Upper lobe of left lung (tissue), 6 donors: ENCODE data around the gene ARID1B. TPM values are rescaled to one million over a fixed set of nuclear protein-coding genes. Genes with fewer than 3 reads are reported as not detected.

Experiments
- ATAC-seq, 2 donors: fragments of 200-7000 bp; cut with Tn5 transposase; one replicate each; pipeline ENCODE4 v1.9.1; 2022; ENCODE audit warnings: mild to moderate bottlenecking in 2 of 2, moderate library complexity in 2 of 2; ENCODE audit not compliant: low FRiP score in 2 of 2
- DNase-seq, 2 donors: peaks; one replicate each; pipeline ENCODE4 v3.0.0-alpha.2; 2019 to 2020
- H3K27ac ChIP-seq, 4 donors: fragments of 200-600 bp; sonication (generic); one replicate each; pipeline ENCODE4 v1.5.1; 2016 to 2019
- H3K27me3 ChIP-seq, 4 donors: fragments of 200-600 bp; sonication (generic); one replicate each; pipeline ENCODE4 v1.5.1; 2017 to 2019
- H3K36me3 ChIP-seq, 4 donors: fragments of 200-600 bp; sonication (generic); one replicate each; pipeline ENCODE4 v1.5.1; 2016 to 2019
- H3K4me1 ChIP-seq, 4 donors: fragments of 200-600 bp; sonication (generic); one replicate each; pipeline ENCODE4 v1.5.1; 2018 to 2019
- H3K4me3 ChIP-seq, 4 donors: fragments of 200-600 bp; sonication (generic); one replicate each; pipeline ENCODE4 v1.5.1; 2017 to 2019; ENCODE audit warnings: mild to moderate bottlenecking in 2 of 4, moderate library complexity in 1 of 4
- H3K9me3 ChIP-seq, 4 donors: fragments of 200-600 bp; sonication (generic); one replicate each; pipeline ENCODE4 v1.5.1; 2018 to 2019
- EP300 ChIP-seq, 4 donors: sonication (generic); formaldehyde crosslinking; IDR thresholded peaks; one replicate each; pipeline ENCODE4 v1.5.1; 2017; ENCODE audit warnings: antibody characterized with exemption in 4 of 4, control low read depth in 2 of 4
- POLR2A ChIP-seq, 4 donors: fragments of 450-650 bp; IDR thresholded peaks; one replicate each; pipeline ENCODE4 v1.5.1; 2016 to 2017; ENCODE audit warnings: antibody characterized with exemption in 4 of 4, mild to moderate bottlenecking in 2 of 4
- POLR2AphosphoS5 ChIP-seq, 2 donors: sonication (generic); formaldehyde crosslinking; IDR thresholded peaks; one replicate each; pipeline ENCODE4 v1.5.1; 2017; ENCODE audit warnings: antibody characterized with exemption in 2 of 2
- whole genome bisulfite sequencing, 2 donors: methylation state at CpG; one replicate each; pipeline ENCODE4 v1.1.5; 2017 to 2018; 5-methylcytosine and 5-hydroxymethylcytosine counted together
- total RNA-seq, 6 donors: library from RNA; depleted of rRNA in 4 of 6; stranded (reverse); fragments of >200 nt in 4 of 6; gene quantifications; one replicate each; pipeline versions ENCODE4 v1.1.0 to v1.2.1, GENCODE V29; 2016 to 2021
- TF ChIP-seq, protein P1 (sequence below), 6 experiments: fragments of 450-650 bp in 4 of 6; fragments of 200-600 bp in 2 of 6; sonication (generic) in 2 of 6; IDR thresholded peaks; one replicate each; pipeline ENCODE4 v1.5.1; 2016 to 2019; ENCODE audit warnings: antibody characterized with exemption in 6 of 6
- donor health status: DM: no; HTN: no; CAD: no; lungs with moderate emphysema.
- donor health status: DM: no; HTN: yes; CAD: no; lungs with severe emphysema.

Gene ARID1B
- total RNA-seq, 6 donors from 2014 or later, result 66.4 to 168 (median 109) TPM

DNA sequence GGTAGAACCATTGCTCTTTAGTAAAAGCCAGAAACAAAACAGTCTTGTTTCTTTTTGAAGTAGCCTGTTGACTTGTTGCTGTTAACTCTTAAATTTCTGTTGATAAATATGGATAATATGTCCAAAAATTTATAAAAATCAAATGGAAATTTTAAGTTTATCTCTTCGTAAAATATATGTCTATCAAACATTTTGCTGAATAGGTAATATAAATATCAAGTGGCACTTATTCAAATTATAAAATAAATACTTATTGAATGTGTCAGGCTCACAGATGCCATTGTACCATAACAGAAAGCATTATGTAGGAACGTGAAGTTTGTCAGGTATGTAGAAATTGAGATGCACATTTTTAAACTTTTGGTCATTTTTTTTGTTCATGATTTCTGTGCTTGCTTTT is 216.5 kb downstream of the ARID1B start:
- ATAC-seq, result no peak
- peaks cover 10 to 36% (median 31%) of the 10 kb centered on the region in 4 donors for H3K4me1 ChIP-seq
- 69 to 74% methylated on average over 2 of the region's 2 CpGs for WGBS, 2 donors

DNA sequence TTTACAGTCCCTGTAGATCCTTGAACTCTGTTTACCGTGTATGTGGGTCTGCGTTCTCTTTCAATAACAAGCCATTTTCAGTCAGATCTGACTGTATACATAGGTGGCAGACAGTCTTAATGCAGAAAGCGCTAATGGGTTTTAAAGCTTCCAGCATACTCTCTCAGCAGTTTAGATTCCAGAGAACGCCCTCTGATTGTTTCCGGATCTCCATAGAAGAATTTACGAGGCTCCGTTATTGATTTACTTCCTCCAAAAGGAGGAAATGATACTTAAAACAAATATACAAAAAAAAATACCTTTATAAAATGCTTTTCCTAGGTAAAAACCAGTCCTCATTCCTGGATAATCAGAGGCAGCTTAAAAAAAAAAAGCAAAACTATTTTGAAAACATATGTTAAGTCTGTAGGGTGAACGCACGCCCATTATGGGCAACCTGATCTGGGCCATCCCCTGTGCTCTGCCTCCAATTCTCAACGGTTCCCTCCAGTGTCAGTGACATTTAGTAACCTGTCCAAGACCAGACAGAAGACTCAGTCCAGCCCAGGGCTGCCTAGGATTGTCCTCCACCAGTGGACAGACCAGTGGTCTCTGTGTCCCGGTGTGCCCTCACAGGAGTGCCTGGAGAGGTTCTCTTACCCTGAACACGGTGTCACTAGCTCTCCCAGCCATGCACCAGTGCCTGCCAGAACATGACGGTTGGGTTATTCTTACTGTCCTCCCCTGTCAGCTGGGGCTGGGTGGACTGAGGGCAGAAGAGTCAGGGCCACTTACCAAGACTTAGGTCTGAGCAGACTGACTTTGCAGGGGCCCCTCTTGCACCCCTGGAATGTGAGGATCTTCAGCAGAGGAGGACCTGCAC is 217.3 kb downstream of the ARID1B start:
- TF ChIP-seq EP300 (IDR thresholded peaks at IDR 0.05) (no peak), POLR2A (IDR thresholded peaks at IDR 0.05) (no peak), POLR2AphosphoS5 (IDR thresholded peaks at IDR 0.05) (no peak)
- TF ChIP-seq, protein P1, sequence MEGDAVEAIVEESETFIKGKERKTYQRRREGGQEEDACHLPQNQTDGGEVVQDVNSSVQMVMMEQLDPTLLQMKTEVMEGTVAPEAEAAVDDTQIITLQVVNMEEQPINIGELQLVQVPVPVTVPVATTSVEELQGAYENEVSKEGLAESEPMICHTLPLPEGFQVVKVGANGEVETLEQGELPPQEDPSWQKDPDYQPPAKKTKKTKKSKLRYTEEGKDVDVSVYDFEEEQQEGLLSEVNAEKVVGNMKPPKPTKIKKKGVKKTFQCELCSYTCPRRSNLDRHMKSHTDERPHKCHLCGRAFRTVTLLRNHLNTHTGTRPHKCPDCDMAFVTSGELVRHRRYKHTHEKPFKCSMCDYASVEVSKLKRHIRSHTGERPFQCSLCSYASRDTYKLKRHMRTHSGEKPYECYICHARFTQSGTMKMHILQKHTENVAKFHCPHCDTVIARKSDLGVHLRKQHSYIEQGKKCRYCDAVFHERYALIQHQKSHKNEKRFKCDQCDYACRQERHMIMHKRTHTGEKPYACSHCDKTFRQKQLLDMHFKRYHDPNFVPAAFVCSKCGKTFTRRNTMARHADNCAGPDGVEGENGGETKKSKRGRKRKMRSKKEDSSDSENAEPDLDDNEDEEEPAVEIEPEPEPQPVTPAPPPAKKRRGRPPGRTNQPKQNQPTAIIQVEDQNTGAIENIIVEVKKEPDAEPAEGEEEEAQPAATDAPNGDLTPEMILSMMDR (IDR thresholded peaks at IDR 0.05), result no peak
- WGBS, 2 donors, result 49 to 58% methylated on average over 10 to 13 of the region's 13 CpGs
- Histone ChIP-seq H3K4me1 (peaks cover 10 to 33% (median 29%) of the 10 kb centered on the region in 4 donors), H3K27me3 (no peaks in the 10 kb centered on the region), H3K4me3 (no peak overlapping the region), H3K27ac (no peak overlapping the region), H3K9me3 (no peaks in the 10 kb centered on the region), H3K36me3 (no peaks in the 10 kb centered on the region)
- ATAC-seq (no peak), DNase-seq (no peak)

More for the DNA sequence above, 216.5 kb downstream of the ARID1B start:
- Histone ChIP-seq H3K27me3 (no peaks in the 10 kb centered on the region), H3K4me3 (no peak overlapping the region), H3K36me3 (no peaks in the 10 kb centered on the region), H3K27ac (no peak overlapping the region), H3K9me3 (no peaks in the 10 kb centered on the region)
- no peak for TF ChIP-seq POLR2A (IDR thresholded peaks at IDR 0.05)
- TF ChIP-seq POLR2AphosphoS5 (IDR thresholded peaks at IDR 0.05), result no peak
- TF ChIP-seq EP300 (IDR thresholded peaks at IDR 0.05), result no peak
- TF ChIP-seq, protein P1 (IDR thresholded peaks at IDR 0.05), result no peak
- no peak for DNase-seq

DNA sequence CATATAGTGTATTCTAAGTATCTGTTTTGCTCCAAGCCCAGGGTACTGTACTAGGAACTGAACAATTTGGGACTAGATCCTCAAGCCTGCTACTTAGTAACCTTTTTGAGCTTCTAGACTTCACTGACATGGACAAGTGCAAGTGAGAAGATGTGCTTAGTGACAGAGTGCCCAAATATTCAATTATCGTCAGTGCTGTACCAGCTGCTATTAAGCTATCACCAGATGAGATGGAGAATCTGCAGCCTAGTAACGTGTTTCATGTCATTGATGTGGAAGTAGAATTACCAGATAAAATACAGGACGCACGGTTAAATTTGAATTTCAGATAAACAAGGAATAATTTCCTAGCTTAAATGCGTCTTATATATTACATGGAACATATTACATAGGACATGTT is 218.3 kb downstream of the ARID1B start:
- Histone ChIP-seq H3K36me3 (no peaks in the 10 kb centered on the region), H3K9me3 (no peaks in the 10 kb centered on the region), H3K27ac (no peak overlapping the region), H3K4me3 (no peak overlapping the region), H3K4me1 (peaks cover 10 to 33% (median 29%) of the 10 kb centered on the region in 4 donors), H3K27me3 (no peaks in the 10 kb centered on the region)
- 94 to 96% methylated on average over 5 of the region's 5 CpGs for WGBS, 2 donors
- TF ChIP-seq, protein P1 (IDR thresholded peaks at IDR 0.05), result no peak
- TF ChIP-seq EP300 (IDR thresholded peaks at IDR 0.05) (no peak), POLR2A (IDR thresholded peaks at IDR 0.05) (no peak), POLR2AphosphoS5 (IDR thresholded peaks at IDR 0.05) (no peak)
- DNase-seq, result no peak
- no peak for ATAC-seq

DNA sequence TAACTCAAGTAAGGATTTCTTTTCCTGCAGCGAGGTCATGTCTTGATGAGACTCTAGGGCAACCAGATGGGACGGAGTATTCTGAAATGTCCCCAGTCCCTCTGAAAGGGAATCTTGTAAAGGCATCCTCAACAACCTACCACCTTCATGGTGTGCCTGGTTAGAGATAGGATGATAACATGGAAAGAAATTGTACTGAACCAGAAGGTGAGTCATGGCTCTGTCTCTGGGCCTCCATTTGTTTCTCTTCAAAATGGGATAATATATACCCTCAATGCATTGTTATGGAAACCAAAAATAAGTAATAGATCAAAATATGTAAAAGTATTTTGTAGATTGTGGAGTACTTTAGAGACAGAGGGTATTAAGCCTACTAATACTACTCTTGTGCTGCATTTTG is 219.1 kb downstream of the ARID1B start:
- ATAC-seq, result no peak
- Histone ChIP-seq H3K36me3 (no peaks in the 10 kb centered on the region), H3K9me3 (no peaks in the 10 kb centered on the region), H3K27ac (no peak overlapping the region), H3K4me3 (no peak overlapping the region), H3K27me3 (no peaks in the 10 kb centered on the region), H3K4me1 (peaks cover 10 to 33% (median 29%) of the 10 kb centered on the region in 4 donors)
- TF ChIP-seq POLR2AphosphoS5 (IDR thresholded peaks at IDR 0.05), result no peak
- TF ChIP-seq EP300 (IDR thresholded peaks at IDR 0.05), result no peak
- TF ChIP-seq, protein P1 (IDR thresholded peaks at IDR 0.05), result no peak
- no peak for DNase-seq
- 95 to 100% methylated on average over 2 of the region's 2 CpGs for WGBS, 2 donors
